ENCODE results near the gene MTMR12.

The MTMR12 gene

DNA sequence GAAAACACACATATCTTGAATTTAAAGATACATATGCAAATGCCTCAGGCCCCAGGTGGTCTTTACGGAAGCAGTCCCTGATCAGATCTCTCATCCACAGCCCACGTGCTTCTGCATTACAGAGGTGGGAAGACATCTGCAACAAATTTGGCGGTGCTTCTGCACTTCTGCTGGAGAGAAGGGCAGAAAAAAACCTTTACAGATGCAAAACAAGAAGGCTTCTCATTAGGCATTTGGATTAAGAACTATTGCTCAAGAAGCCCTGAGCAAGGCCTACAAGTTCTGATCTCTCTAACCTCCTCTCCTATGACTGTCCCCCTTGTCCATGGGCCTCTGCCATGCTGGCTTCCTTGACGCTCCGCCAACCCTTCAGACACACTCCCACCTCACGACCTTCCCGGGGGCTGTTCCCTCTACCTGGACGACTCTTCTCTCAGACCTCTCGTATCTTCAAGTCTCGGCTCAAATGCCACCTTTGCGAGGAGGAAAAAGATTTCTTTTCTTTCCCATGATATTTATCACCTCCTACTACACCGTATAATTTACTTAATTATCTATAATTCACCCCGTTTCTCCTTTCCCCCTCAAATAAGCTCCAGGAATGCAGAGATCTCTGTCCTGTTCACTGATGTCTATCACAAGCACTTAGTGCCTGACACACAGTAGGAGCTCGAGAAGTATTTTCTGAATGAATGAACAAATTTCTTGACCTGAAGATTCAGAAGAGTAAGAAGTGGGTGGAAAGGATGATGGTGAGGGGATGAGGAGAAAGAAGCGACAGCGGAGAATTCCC, 1.1 kb downstream of the MTMR12 start:
- H3K4me3 ChIP-seq (ENCODE audit: low read depth, low read length), result peak overlapping the region; percentile 78
- TF ChIP-seq, protein P1, sequence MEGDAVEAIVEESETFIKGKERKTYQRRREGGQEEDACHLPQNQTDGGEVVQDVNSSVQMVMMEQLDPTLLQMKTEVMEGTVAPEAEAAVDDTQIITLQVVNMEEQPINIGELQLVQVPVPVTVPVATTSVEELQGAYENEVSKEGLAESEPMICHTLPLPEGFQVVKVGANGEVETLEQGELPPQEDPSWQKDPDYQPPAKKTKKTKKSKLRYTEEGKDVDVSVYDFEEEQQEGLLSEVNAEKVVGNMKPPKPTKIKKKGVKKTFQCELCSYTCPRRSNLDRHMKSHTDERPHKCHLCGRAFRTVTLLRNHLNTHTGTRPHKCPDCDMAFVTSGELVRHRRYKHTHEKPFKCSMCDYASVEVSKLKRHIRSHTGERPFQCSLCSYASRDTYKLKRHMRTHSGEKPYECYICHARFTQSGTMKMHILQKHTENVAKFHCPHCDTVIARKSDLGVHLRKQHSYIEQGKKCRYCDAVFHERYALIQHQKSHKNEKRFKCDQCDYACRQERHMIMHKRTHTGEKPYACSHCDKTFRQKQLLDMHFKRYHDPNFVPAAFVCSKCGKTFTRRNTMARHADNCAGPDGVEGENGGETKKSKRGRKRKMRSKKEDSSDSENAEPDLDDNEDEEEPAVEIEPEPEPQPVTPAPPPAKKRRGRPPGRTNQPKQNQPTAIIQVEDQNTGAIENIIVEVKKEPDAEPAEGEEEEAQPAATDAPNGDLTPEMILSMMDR (IDR thresholded peaks at IDR 0.05; ENCODE audit: control insufficient read depth, extremely low read depth, insufficient read depth), result no peak
- DNase-seq (ENCODE audit: low read depth), result no peak

DNA sequence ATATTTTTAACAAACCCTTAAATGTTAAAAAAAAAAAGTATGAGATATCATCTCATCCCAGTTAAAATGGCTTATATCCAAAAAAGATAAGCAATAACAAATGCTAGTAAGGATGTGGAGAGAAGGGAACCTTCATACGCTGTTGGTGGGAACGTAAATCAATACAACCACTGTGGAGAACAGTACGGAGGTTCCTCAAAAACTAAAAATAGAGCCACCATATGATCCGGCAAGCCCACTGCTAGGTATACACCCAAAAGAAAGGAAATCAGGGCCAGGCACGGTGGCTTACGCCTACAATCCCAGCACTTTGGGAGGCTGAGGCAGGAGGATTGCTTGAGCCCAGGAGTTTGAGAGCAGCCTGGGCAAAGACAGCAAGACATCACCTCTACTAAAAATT, 3.0 kb downstream of the MTMR12 start:
- DNase-seq (ENCODE audit: low read depth), result no peak
- H3K4me3 ChIP-seq (ENCODE audit: low read depth, low read length), result no peak overlapping the region
- TF ChIP-seq, protein P1 (IDR thresholded peaks at IDR 0.05; ENCODE audit: control insufficient read depth, extremely low read depth, insufficient read depth), result no peak

DNA sequence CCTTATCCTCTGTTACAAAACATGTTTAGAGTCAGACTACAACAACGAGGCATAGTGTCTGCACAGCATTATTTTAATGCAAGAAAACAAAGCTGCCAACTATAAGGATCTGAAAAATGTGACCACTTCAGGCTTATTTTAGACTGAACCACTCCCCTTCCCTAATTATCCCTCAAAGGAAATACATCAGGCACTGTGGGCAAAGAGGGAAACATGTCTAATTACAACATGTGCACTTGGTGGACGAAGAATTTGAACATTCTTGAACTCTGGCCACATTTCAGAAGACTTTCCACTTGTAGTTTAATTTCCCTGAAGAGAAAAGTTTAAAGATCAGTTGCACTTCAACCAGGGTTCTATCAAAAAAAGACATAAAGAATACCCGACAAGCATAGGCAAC, 3.8 kb downstream of the MTMR12 start:
- no peak for DNase-seq (ENCODE audit: low read depth)
- no peak overlapping the region for H3K4me3 ChIP-seq (ENCODE audit: low read depth, low read length)
- TF ChIP-seq, protein P1 (IDR thresholded peaks at IDR 0.05; ENCODE audit: control insufficient read depth, extremely low read depth, insufficient read depth), result no peak

DNA sequence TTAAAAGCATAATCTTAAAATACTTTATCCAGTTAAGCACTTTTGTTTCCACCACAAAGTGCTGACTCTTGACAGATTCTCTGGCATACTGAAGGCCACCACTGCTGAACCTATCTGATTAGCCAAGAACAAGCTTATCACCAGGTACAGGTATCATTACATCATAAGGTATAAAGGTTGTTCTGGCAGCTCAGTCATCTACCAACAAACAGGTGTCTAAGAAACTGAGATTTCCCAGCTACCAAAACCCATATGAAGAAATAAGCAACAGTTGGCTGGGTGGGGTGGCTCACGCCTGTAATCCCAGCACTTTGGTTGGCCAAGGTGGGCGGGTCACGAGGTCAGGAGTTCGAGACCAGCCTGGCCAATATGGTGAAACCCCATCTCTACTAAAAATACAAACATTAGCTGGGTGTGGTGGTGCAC, 5.0 kb downstream of the MTMR12 start:
- DNase-seq (ENCODE audit: low read depth), result no peak
- TF ChIP-seq, protein P1 (IDR thresholded peaks at IDR 0.05; ENCODE audit: control insufficient read depth, extremely low read depth, insufficient read depth), result no peak
- H3K4me3 ChIP-seq (ENCODE audit: low read depth, low read length), result no peak overlapping the region

- TF ChIP-seq, protein P1 (IDR thresholded peaks at IDR 0.05; ENCODE audit: control insufficient read depth, extremely low read depth, insufficient read depth), result no peak
- DNase-seq (ENCODE audit: low read depth), result no peak
- H3K4me3 ChIP-seq (ENCODE audit: low read depth, low read length), result no peak overlapping the region
These were observed 8.1 kb downstream of the MTMR12 start for GRCh38 chr5:32304622-32305021.

GRCh38 chr5:32303755-32304120, 9.0 kb downstream of the MTMR12 start:
- H3K4me3 ChIP-seq (ENCODE audit: low read depth, low read length), result no peak overlapping the region
- no peak for DNase-seq (ENCODE audit: low read depth)
- TF ChIP-seq, protein P1 (IDR thresholded peaks at IDR 0.05; ENCODE audit: control insufficient read depth, extremely low read depth, insufficient read depth), result no peak
